ENCODE data around the gene S100A9. TPM values are rescaled to one million over a fixed set of nuclear protein-coding genes. Genes with fewer than 3 reads are reported as not detected.
A peak's percentile ranks its signal among the peaks of the same experiment; 100 is the strongest.

S100A9 gene
- total and polyA plus RNA-seq, 4 donors = 35.0 to 603 (median 158) TPM

GRCh38 chr1:153395776-153396175 lies 38.1 kb downstream of the S100A9 start:
- Histone ChIP-seq H3K4me1 (ENCODE audit: control insufficient read depth in 4 of 4, insufficient read depth in 4 of 4, low read length in 3 of 4) (no peaks in the 10 kb centered on the region), H3K27me3 (ENCODE audit: control insufficient read depth in 4 of 4, insufficient read depth in 4 of 4, low read length in 3 of 4) (peaks cover 0 to 5% (median 0%) of the 10 kb centered on the region in 4 donors), H3K4me3 (ENCODE audit: low read depth in 1 of 3, low read length in 3 of 3) (no peak overlapping the region), H3K27ac (ENCODE audit: low read depth in 1 of 2, low read length in 2 of 2) (no peak overlapping the region), H3K36me3 (ENCODE audit: control insufficient read depth in 4 of 4, insufficient read depth in 3 of 4, low read depth in 1 of 4, low read length in 3 of 4) (no peaks in the 10 kb centered on the region), H3K9ac (ENCODE audit: low read depth in 1 of 2, low read length in 2 of 2) (no peak overlapping the region), H3K9me3 (ENCODE audit: control insufficient read depth in 4 of 4, low read length in 3 of 4) (no peaks in the 10 kb centered on the region)
- WGBS = 75% methylated on average over 6 of the region's 6 CpGs
- DNase-seq (ENCODE audit: low spot score) = no peak
- TF ChIP-seq, protein P1, sequence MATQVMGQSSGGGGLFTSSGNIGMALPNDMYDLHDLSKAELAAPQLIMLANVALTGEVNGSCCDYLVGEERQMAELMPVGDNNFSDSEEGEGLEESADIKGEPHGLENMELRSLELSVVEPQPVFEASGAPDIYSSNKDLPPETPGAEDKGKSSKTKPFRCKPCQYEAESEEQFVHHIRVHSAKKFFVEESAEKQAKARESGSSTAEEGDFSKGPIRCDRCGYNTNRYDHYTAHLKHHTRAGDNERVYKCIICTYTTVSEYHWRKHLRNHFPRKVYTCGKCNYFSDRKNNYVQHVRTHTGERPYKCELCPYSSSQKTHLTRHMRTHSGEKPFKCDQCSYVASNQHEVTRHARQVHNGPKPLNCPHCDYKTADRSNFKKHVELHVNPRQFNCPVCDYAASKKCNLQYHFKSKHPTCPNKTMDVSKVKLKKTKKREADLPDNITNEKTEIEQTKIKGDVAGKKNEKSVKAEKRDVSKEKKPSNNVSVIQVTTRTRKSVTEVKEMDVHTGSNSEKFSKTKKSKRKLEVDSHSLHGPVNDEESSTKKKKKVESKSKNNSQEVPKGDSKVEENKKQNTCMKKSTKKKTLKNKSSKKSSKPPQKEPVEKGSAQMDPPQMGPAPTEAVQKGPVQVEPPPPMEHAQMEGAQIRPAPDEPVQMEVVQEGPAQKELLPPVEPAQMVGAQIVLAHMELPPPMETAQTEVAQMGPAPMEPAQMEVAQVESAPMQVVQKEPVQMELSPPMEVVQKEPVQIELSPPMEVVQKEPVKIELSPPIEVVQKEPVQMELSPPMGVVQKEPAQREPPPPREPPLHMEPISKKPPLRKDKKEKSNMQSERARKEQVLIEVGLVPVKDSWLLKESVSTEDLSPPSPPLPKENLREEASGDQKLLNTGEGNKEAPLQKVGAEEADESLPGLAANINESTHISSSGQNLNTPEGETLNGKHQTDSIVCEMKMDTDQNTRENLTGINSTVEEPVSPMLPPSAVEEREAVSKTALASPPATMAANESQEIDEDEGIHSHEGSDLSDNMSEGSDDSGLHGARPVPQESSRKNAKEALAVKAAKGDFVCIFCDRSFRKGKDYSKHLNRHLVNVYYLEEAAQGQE (IDR thresholded peaks at IDR 0.05) = no peak
- TF ChIP-seq RXRA (IDR thresholded peaks at IDR 0.05) = no peak

- no peak overlapping the region for H3K27ac ChIP-seq (ENCODE audit: low read depth in 1 of 2, low read length in 2 of 2)
- no peaks in the 10 kb centered on the region for H3K4me1 ChIP-seq (ENCODE audit: control insufficient read depth in 4 of 4, insufficient read depth in 4 of 4, low read length in 3 of 4)
- 75% methylated on average over 6 of the region's 6 CpGs for WGBS
- H3K36me3 ChIP-seq (ENCODE audit: control insufficient read depth in 4 of 4, insufficient read depth in 3 of 4, low read depth in 1 of 4, low read length in 3 of 4) = no peaks in the 10 kb centered on the region
- TF ChIP-seq, protein P1 (IDR thresholded peaks at IDR 0.05) = no peak
- no peak for TF ChIP-seq HNF4G (IDR thresholded peaks at IDR 0.05)
- TF ChIP-seq FOXA2 (IDR thresholded peaks at IDR 0.05) = no peak
- TF ChIP-seq HNF4A (conservative IDR thresholded peaks at IDR 0.05) = no peak
- TF ChIP-seq ZBTB33 (IDR thresholded peaks at IDR 0.05) = no peak
- TF ChIP-seq GABPA (IDR thresholded peaks at IDR 0.05 in 1 of 2, conservative IDR thresholded peaks at IDR 0.05 in 1 of 2) = no peak
- TF ChIP-seq RAD21 (IDR thresholded peaks at IDR 0.05) = no peak
- no peak for TF ChIP-seq SP1 (IDR thresholded peaks at IDR 0.05)
- H3K9ac ChIP-seq (ENCODE audit: low read depth in 1 of 2, low read length in 2 of 2) = peak overlapping the region in 1 of 2 donors; percentile 37
- peaks cover 0 to 5% (median 0%) of the 10 kb centered on the region in 4 donors for H3K27me3 ChIP-seq (ENCODE audit: control insufficient read depth in 4 of 4, insufficient read depth in 4 of 4, low read length in 3 of 4)
- peak; percentile 14 for DNase-seq (ENCODE audit: low spot score)
- no peak overlapping the region for H3K4me3 ChIP-seq (ENCODE audit: low read depth in 1 of 3, low read length in 3 of 3)
- H3K9me3 ChIP-seq (ENCODE audit: control insufficient read depth in 4 of 4, low read length in 3 of 4) = no peaks in the 10 kb centered on the region
Measured at GRCh38 chr1:153396461-153396860, 38.8 kb downstream of the S100A9 start.
